ENCODE results near the gene ZYX. TPM values are rescaled to one million over a fixed set of nuclear protein-coding genes. Genes with fewer than 3 reads are reported as not detected.

Gene ZYX
- total and polyA plus RNA-seq, 9 donors: 44.2 to 282 (median 167) TPM

DNA sequence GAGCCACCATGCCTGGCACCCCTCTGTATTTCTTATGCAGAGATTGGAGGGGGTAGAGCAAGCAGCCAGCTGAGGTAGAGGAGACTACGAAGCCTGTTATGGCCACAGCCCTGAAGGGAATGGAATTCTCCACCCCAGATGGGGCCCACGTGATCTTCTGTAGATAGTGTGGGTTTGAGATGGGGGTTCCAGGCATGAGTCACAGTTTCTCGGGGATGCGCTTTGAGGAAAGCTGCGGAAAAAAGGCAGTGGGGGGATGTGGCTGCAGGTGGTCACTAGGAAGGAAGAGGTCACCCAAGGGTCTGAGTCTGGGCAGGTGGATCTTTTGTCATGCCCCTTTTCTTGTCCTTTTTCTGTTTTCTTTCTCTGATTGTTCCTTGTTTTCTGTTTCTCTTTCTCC is 30.1 kb upstream of the ZYX start:
- no peak overlapping the region for H3K27ac ChIP-seq
- no peak for DNase-seq
- no peaks in the 10 kb centered on the region for H3K4me1 ChIP-seq (ENCODE audit: insufficient read depth)
- no peak overlapping the region for H3K4me3 ChIP-seq
- intact Hi-C loops (cut with DNase I): no loop called here
- no peaks in the 10 kb centered on the region for H3K27me3 ChIP-seq
- TF ChIP-seq, protein P1, sequence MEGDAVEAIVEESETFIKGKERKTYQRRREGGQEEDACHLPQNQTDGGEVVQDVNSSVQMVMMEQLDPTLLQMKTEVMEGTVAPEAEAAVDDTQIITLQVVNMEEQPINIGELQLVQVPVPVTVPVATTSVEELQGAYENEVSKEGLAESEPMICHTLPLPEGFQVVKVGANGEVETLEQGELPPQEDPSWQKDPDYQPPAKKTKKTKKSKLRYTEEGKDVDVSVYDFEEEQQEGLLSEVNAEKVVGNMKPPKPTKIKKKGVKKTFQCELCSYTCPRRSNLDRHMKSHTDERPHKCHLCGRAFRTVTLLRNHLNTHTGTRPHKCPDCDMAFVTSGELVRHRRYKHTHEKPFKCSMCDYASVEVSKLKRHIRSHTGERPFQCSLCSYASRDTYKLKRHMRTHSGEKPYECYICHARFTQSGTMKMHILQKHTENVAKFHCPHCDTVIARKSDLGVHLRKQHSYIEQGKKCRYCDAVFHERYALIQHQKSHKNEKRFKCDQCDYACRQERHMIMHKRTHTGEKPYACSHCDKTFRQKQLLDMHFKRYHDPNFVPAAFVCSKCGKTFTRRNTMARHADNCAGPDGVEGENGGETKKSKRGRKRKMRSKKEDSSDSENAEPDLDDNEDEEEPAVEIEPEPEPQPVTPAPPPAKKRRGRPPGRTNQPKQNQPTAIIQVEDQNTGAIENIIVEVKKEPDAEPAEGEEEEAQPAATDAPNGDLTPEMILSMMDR (IDR thresholded peaks at IDR 0.05): no peak
- TF ChIP-seq EP300 (IDR thresholded peaks at IDR 0.05) (no peak), POLR2A (IDR thresholded peaks at IDR 0.05) (no peak)
- 61 to 70% (median 64%) methylated on average over 5 of the region's 5 CpGs for WGBS, 3 donors
- no peaks in the 10 kb centered on the region for H3K36me3 ChIP-seq
- H3K9me3 ChIP-seq: no peaks in the 10 kb centered on the region

DNA sequence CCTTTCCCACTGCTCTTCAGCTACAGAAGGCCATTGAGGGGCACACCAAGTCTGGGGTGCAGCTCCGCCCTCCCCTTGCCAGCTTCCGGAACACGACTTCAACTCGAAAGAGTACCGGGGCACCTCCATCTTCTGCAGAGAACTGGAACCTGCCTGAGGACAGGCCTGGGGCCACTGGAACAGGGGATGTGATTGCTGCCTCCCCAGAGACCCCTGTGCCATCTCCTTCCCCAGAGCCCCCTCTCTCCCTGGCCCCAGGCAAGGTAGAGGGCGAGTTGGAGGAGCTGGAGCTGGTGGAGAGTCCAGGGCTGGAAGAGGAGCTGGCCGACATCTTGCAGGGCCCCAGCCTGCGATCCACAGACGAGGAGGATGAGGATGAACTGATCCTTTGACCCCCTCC is 29.6 kb upstream of the ZYX start:
- DNase-seq: no peak
- no peaks in the 10 kb centered on the region for H3K27me3 ChIP-seq
- H3K27ac ChIP-seq: no peak overlapping the region
- WGBS, 3 donors: 82 to 92% (median 85%) methylated on average over 9 of the region's 9 CpGs
- H3K36me3 ChIP-seq: no peaks in the 10 kb centered on the region
- H3K4me1 ChIP-seq (ENCODE audit: insufficient read depth): no peaks in the 10 kb centered on the region
- TF ChIP-seq EP300 (IDR thresholded peaks at IDR 0.05) (no peak), POLR2A (IDR thresholded peaks at IDR 0.05) (no peak)
- TF ChIP-seq, protein P1 (IDR thresholded peaks at IDR 0.05): no peak
- H3K9me3 ChIP-seq: no peaks in the 10 kb centered on the region
- intact Hi-C loops (cut with DNase I): no loop called here
- H3K4me3 ChIP-seq: no peak overlapping the region

GRCh38 chr7:143352531-143353002 is 28.6 kb upstream of the ZYX start:
- no peaks in the 10 kb centered on the region for H3K27me3 ChIP-seq

DNA sequence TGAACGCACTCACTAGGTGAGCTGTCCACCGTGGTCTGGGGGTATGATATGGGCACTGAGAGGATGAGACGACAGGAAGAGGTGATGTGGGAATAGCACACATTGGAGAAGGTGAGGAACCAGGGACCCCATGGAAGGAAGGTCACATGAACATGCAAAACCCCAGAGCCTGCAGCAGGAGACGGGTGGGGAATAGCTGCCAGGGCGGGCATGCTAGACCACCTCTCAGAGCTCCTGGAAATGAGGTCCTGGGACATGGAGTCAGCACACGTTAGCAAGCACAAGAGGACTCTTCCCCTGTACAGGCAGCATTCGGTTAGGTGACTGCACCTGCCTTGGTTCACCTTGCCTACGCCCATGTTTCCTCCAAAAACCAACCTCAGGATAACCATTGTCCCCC is 26.8 kb upstream of the ZYX start:
- H3K4me1 ChIP-seq (ENCODE audit: insufficient read depth): no peaks in the 10 kb centered on the region
- H3K9me3 ChIP-seq: no peaks in the 10 kb centered on the region
- no peak overlapping the region for H3K27ac ChIP-seq
- H3K36me3 ChIP-seq: no peaks in the 10 kb centered on the region
- no peak overlapping the region for H3K4me3 ChIP-seq
- 86 to 92% (median 89%) methylated on average over 8 of the region's 8 CpGs for WGBS, 3 donors
- no peaks in the 10 kb centered on the region for H3K27me3 ChIP-seq
- TF ChIP-seq EP300 (IDR thresholded peaks at IDR 0.05) (no peak), POLR2A (IDR thresholded peaks at IDR 0.05) (no peak)
- TF ChIP-seq, protein P1 (IDR thresholded peaks at IDR 0.05): no peak
- DNase-seq: no peak
- intact Hi-C loops (cut with DNase I): no loop called here

More at GRCh38 chr7:143352531-143353002, 28.6 kb upstream of the ZYX start:
- Histone ChIP-seq H3K4me3 (no peak overlapping the region), H3K9me3 (no peaks in the 10 kb centered on the region), H3K36me3 (no peaks in the 10 kb centered on the region), H3K4me1 (ENCODE audit: insufficient read depth) (no peaks in the 10 kb centered on the region), H3K27ac (no peak overlapping the region)
- intact Hi-C loops (cut with DNase I): no loop called here
- no peak for DNase-seq
- 74 to 77% (median 76%) methylated on average over 11 of the region's 11 CpGs for WGBS, 3 donors
- no peak for TF ChIP-seq EP300 (IDR thresholded peaks at IDR 0.05)
- TF ChIP-seq, protein P1 (IDR thresholded peaks at IDR 0.05): no peak
